H7 (cell line): ENCODE measurements around the gene HS3ST3B1. TPM values are rescaled to one million over a fixed set of nuclear protein-coding genes. Genes with fewer than 3 reads are reported as not detected.
A peak's percentile ranks its signal among the peaks of the same experiment; 100 is the strongest.

Experiments
- DNase-seq: peaks from one replicate; pipeline ENCODE4 v3.0.0; 2012
- H3K27me3 ChIP-seq: 2 replicates; pipeline ENCODE4 v1.6.0; 2011; ENCODE audit warnings: mild to moderate bottlenecking, low read length; ENCODE audit not compliant: control insufficient read depth, insufficient read depth
- H3K36me3 ChIP-seq: replicated peaks from 2 replicates; pipeline ENCODE4 v1.5.1; 2011; ENCODE audit warnings: low read length; ENCODE audit not compliant: control insufficient read depth, insufficient read depth
- H3K4me3 ChIP-seq: 2 replicates; pipeline ENCODE4 v1.5.1; 2011; ENCODE audit warnings: low read depth, mild to moderate bottlenecking, control low read depth, low read length, moderate library complexity; ENCODE audit not compliant: insufficient read depth
- total RNA-seq: library from RNA; depleted of rRNA; stranded (reverse); fragments of >200 nt; shearing (Covaris generic); gene quantifications from 2 replicates; pipeline ENCODE4 v1.2.3, GENCODE V29; 2014

HS3ST3B1 gene
- total RNA-seq, 1 experiment from 2014 or later = 4.9 TPM

GRCh38 chr17:14298221-14298946 is 2.5 kb upstream of the HS3ST3B1 start:
- peak; percentile 65 for DNase-seq
- peak overlapping the region; percentile 14 for H3K4me3 ChIP-seq
- H3K27me3 ChIP-seq = peaks cover 82% of the 10 kb centered on the region
- no peaks in the 10 kb centered on the region for H3K36me3 ChIP-seq

GRCh38 chr17:14298947-14299279 is 2.0 kb upstream of the HS3ST3B1 start:
- no peaks in the 10 kb centered on the region for H3K36me3 ChIP-seq
- no peak overlapping the region for H3K4me3 ChIP-seq
- no peak for DNase-seq
- H3K27me3 ChIP-seq = peaks cover 87% of the 10 kb centered on the region

GRCh38 chr17:14299280-14300141 is 1.4 kb upstream of the HS3ST3B1 start:
- H3K36me3 ChIP-seq = no peaks in the 10 kb centered on the region
- H3K4me3 ChIP-seq = peak overlapping the region; percentile 31
- DNase-seq = peak; percentile 68
- peaks cover 91% of the 10 kb centered on the region for H3K27me3 ChIP-seq

GRCh38 chr17:14301279-14302090 is 604 bp downstream of the HS3ST3B1 start:
- peaks cover 92% of the 10 kb centered on the region for H3K27me3 ChIP-seq
- DNase-seq = peak; percentile 68

GRCh38 chr17:14302091-14302430 is 1.2 kb downstream of the HS3ST3B1 start:
- peak; percentile 58 for DNase-seq
- Histone ChIP-seq H3K36me3 (no peaks in the 10 kb centered on the region), H3K4me3 (peak overlapping the region; percentile 58), H3K27me3 (peaks cover 87% of the 10 kb centered on the region)

More at GRCh38 chr17:14301279-14302090, 604 bp downstream of the HS3ST3B1 start:
- Histone ChIP-seq H3K36me3 (no peaks in the 10 kb centered on the region), H3K4me3 (peak overlapping the region; percentile 58)

- Histone ChIP-seq H3K4me3 (peak overlapping the region; percentile 58), H3K27me3 (peaks cover 82% of the 10 kb centered on the region), H3K36me3 (no peaks in the 10 kb centered on the region)
- DNase-seq = peak; percentile 90
Measured at GRCh38 chr17:14302431-14303099, 1.7 kb downstream of the HS3ST3B1 start.

- Histone ChIP-seq H3K4me3 (peak overlapping the region; percentile 58), H3K36me3 (no peaks in the 10 kb centered on the region), H3K27me3 (peaks cover 72% of the 10 kb centered on the region)
- DNase-seq = peak; percentile 79
Measured at GRCh38 chr17:14303343-14304221, 2.7 kb downstream of the HS3ST3B1 start.

GRCh38 chr17:14304222-14304772 is 3.4 kb downstream of the HS3ST3B1 start:
- Histone ChIP-seq H3K27me3 (peaks cover 64% of the 10 kb centered on the region), H3K36me3 (no peaks in the 10 kb centered on the region), H3K4me3 (peak overlapping the region; percentile 33)
- DNase-seq = no peak

GRCh38 chr17:14304773-14305517 is 4.1 kb downstream of the HS3ST3B1 start:
- Histone ChIP-seq H3K36me3 (no peaks in the 10 kb centered on the region), H3K4me3 (no peak overlapping the region), H3K27me3 (peaks cover 58% of the 10 kb centered on the region)
- peak; percentile 45 for DNase-seq

- H3K36me3 ChIP-seq = no peaks in the 10 kb centered on the region
- DNase-seq = no peak
- H3K4me3 ChIP-seq = no peak overlapping the region
- peaks cover 52% of the 10 kb centered on the region for H3K27me3 ChIP-seq
Measured at GRCh38 chr17:14305785-14306496, 5.1 kb downstream of the HS3ST3B1 start.

- H3K27me3 ChIP-seq = peaks cover 45% of the 10 kb centered on the region
- H3K4me3 ChIP-seq = no peak overlapping the region
- no peak for DNase-seq
- H3K36me3 ChIP-seq = no peaks in the 10 kb centered on the region
Measured at GRCh38 chr17:14306596-14306995, 5.7 kb downstream of the HS3ST3B1 start.

- Histone ChIP-seq H3K4me3 (no peak overlapping the region), H3K27me3 (peaks cover 36% of the 10 kb centered on the region), H3K36me3 (no peaks in the 10 kb centered on the region)
- no peak for DNase-seq
Measured at GRCh38 chr17:14307560-14308024, 6.7 kb downstream of the HS3ST3B1 start.
